GM19193 (cell line): ENCODE measurements around the gene PPAT.

Experiments used
- POLR2A ChIP-seq: IDR thresholded peaks from 4 replicates; pipeline ENCODE4 v1.6.1; 2011; ENCODE audit not compliant: insufficient read depth, insufficient read length; ENCODE audit errors: extremely low read depth

PPAT gene

GRCh38 chr4:56435140-56435926 lies at the start of gene PPAT:
Gene PPAT, minus strand, starts transcription at chr4:56435615. Its CDS starts 138 bp downstream, at chr4:56435477.
- peak; percentile 78 for TF ChIP-seq POLR2A

GRCh38 chr4:56480691-56481090 lies 45.3 kb upstream of the PPAT start:
- no peak for TF ChIP-seq POLR2A

- no peak for TF ChIP-seq POLR2A
Measured at GRCh38 chr4:56477192-56477702, 41.8 kb upstream of the PPAT start.

GRCh38 chr4:56475917-56476316 lies 40.5 kb upstream of the PPAT start:
- TF ChIP-seq POLR2A, result no peak

GRCh38 chr4:56469489-56470210 lies 34.2 kb upstream of the PPAT start:
- no peak for TF ChIP-seq POLR2A

GRCh38 chr4:56468097-56468422 lies 32.6 kb upstream of the PPAT start:
- TF ChIP-seq POLR2A, result no peak

- peak; percentile 88 for TF ChIP-seq POLR2A
Measured at GRCh38 chr4:56467284-56468096, 32.1 kb upstream of the PPAT start, which contains the start of gene SRP72. Gene SRP72, plus strand, starts transcription at chr4:56467617. Its CDS starts 19 bp downstream, at chr4:56467636.

GRCh38 chr4:56466910-56467283 lies 31.5 kb upstream of the PPAT start:
- no peak for TF ChIP-seq POLR2A

GRCh38 chr4:56465599-56466295 lies 30.3 kb upstream of the PPAT start:
- no peak for TF ChIP-seq POLR2A

- no peak for TF ChIP-seq POLR2A
Measured at GRCh38 chr4:56464581-56464980, 29.2 kb upstream of the PPAT start.

- no peak for TF ChIP-seq POLR2A
Measured at GRCh38 chr4:56463711-56464110, 28.3 kb upstream of the PPAT start.

GRCh38 chr4:56462157-56462556 lies 26.7 kb upstream of the PPAT start:
- TF ChIP-seq POLR2A, result no peak

GRCh38 chr4:56460085-56460484 lies 24.7 kb upstream of the PPAT start:
- TF ChIP-seq POLR2A, result no peak

GRCh38 chr4:56450342-56450741 lies 14.9 kb upstream of the PPAT start:
- TF ChIP-seq POLR2A, result no peak
